ENCODE results near the gene WDFY4. TPM values are rescaled to one million over a fixed set of nuclear protein-coding genes. Genes with fewer than 3 reads are reported as not detected.

Gene WDFY4
- polyA plus RNA-seq, 1 donor (not counting 4 experiments of a cell fraction or from before 2014, with no cell fraction given), result 0.04 TPM

GRCh38 chr10:48805848-48806247, 121.2 kb downstream of the WDFY4 start:
- Histone ChIP-seq H3K9ac (ENCODE audit: control insufficient read depth, extremely low read depth, insufficient read depth, low read length) (no peak overlapping the region), H3K79me2 (ENCODE audit: control insufficient read depth, insufficient read depth, low read length) (no peaks in the 10 kb centered on the region), H4K20me1 (ENCODE audit: control insufficient read depth, extremely low read depth, insufficient read depth, low read length) (no peaks in the 10 kb centered on the region), H3K27me3 (ENCODE audit: control insufficient read depth, extremely low read depth, insufficient read depth, low read length) (no peaks in the 10 kb centered on the region), H3K9me3 (ENCODE audit: control insufficient read depth, low read depth, low read length) (no peaks in the 10 kb centered on the region), H2AFZ (ENCODE audit: control insufficient read depth, low read length) (no peak overlapping the region), H3K27ac (ENCODE audit: control insufficient read depth, insufficient read depth, low read length) (no peak overlapping the region), H3K36me3 (ENCODE audit: control insufficient read depth in 2 of 2, extremely low read depth in 1 of 2, insufficient read depth in 2 of 2, low read length in 2 of 2) (no peaks in the 10 kb centered on the region), H3K4me3 (ENCODE audit: control insufficient read depth in 2 of 3, extremely low read depth in 1 of 3, insufficient read depth in 2 of 3, low read depth in 1 of 3, low read length in 3 of 3) (no peak overlapping the region), H3K9me1 (ENCODE audit: control insufficient read depth, extremely low read depth, insufficient read depth, low read length) (no peaks in the 10 kb centered on the region), H3K4me2 (ENCODE audit: control insufficient read depth, extremely low read depth, insufficient read depth, low read depth, low read length) (no peak overlapping the region), H3K4me1 (ENCODE audit: control insufficient read depth, extremely low read depth, insufficient read depth, low read length) (peaks cover 37% of the 10 kb centered on the region)
- no peak for DNase-seq (ENCODE audit: low read depth, low spot score)
- no peak for TF ChIP-seq CTCF (optimal IDR thresholded peaks at IDR 0.05 in 1 of 3, IDR thresholded peaks at IDR 0.05 in 1 of 3, conservative IDR thresholded peaks at IDR 0.05 in 1 of 3; ENCODE audit: extremely low read depth in 1 of 3, insufficient read depth in 2 of 3, low read length in 3 of 3)
- TF ChIP-seq EZH2 (IDR thresholded peaks at IDR 0.05; ENCODE audit: low read length), result no peak
- dilution Hi-C loops (cut with MboI; ENCODE audit: extremely low pct_ligation_motif_present, low sequenced_read_pairs), result no loop called here
- FAIRE-seq, result no peak

- H3K36me3 ChIP-seq (ENCODE audit: control insufficient read depth in 2 of 2, extremely low read depth in 1 of 2, insufficient read depth in 2 of 2, low read length in 2 of 2), result no peaks in the 10 kb centered on the region
- H3K9me3 ChIP-seq (ENCODE audit: control insufficient read depth, low read depth, low read length), result no peaks in the 10 kb centered on the region
- H2AFZ ChIP-seq (ENCODE audit: control insufficient read depth, low read length), result no peak overlapping the region
- dilution Hi-C loops (cut with MboI; ENCODE audit: extremely low pct_ligation_motif_present, low sequenced_read_pairs), result no loop called here
- H3K27ac ChIP-seq (ENCODE audit: control insufficient read depth, insufficient read depth, low read length), result no peak overlapping the region
- no peaks in the 10 kb centered on the region for H3K9me1 ChIP-seq (ENCODE audit: control insufficient read depth, extremely low read depth, insufficient read depth, low read length)
- peaks cover 39% of the 10 kb centered on the region for H3K4me1 ChIP-seq (ENCODE audit: control insufficient read depth, extremely low read depth, insufficient read depth, low read length)
- H3K4me2 ChIP-seq (ENCODE audit: control insufficient read depth, extremely low read depth, insufficient read depth, low read depth, low read length), result no peak overlapping the region
- DNase-seq (ENCODE audit: low read depth, low spot score), result no peak
- no peak overlapping the region for H3K4me3 ChIP-seq (ENCODE audit: control insufficient read depth in 2 of 3, extremely low read depth in 1 of 3, insufficient read depth in 2 of 3, low read depth in 1 of 3, low read length in 3 of 3)
- H3K79me2 ChIP-seq (ENCODE audit: control insufficient read depth, insufficient read depth, low read length), result no peaks in the 10 kb centered on the region
- FAIRE-seq, result no peak
- no peak overlapping the region for H3K9ac ChIP-seq (ENCODE audit: control insufficient read depth, extremely low read depth, insufficient read depth, low read length)
- H3K27me3 ChIP-seq (ENCODE audit: control insufficient read depth, extremely low read depth, insufficient read depth, low read length), result no peaks in the 10 kb centered on the region
- no peak for TF ChIP-seq CTCF (optimal IDR thresholded peaks at IDR 0.05 in 1 of 3, IDR thresholded peaks at IDR 0.05 in 1 of 3, conservative IDR thresholded peaks at IDR 0.05 in 1 of 3; ENCODE audit: extremely low read depth in 1 of 3, insufficient read depth in 2 of 3, low read length in 3 of 3)
- no peak for TF ChIP-seq EZH2 (IDR thresholded peaks at IDR 0.05; ENCODE audit: low read length)
- H4K20me1 ChIP-seq (ENCODE audit: control insufficient read depth, extremely low read depth, insufficient read depth, low read length), result no peaks in the 10 kb centered on the region
Observed at GRCh38 chr10:48806342-48806741, 121.7 kb downstream of the WDFY4 start.

Data from keratinocyte (primary cell).